HepG2 (cell line): ENCODE measurements around the gene TMEM11. TPM values are rescaled to one million over a fixed set of nuclear protein-coding genes. Genes with fewer than 3 reads are reported as not detected.

ENCODE experiments used
- ATAC-seq: fragments of 200-7000 bp; cut with Tn5 transposase; 3 replicates; pipeline ENCODE4 v1.9.1; 2020; ENCODE audit warnings: mild to moderate bottlenecking, moderate library complexity
- BruUV-seq: library from RNA; stranded (reverse); fragments of 400-500 nt; replicated peaks from 2 replicates; lab custom pipeline; 2021; lab: Mats Ljungman, UMichigan
- CTCF ChIA-PET: fragments of 300-600 bp; formaldehyde crosslinking; extraction: SDS; loops from one replicate; lab custom pipeline; 2021; ENCODE audit warnings: low total read pairs, inconsistent platforms, low intra/inter-chr PET ratio; lab: Yijun Ruan, JAX
- POLR2A ChIA-PET: fragments of 350-600 bp; sonication (Branson Sonifier 250); formaldehyde crosslinking; loops from one replicate; lab custom pipeline; 2020; ENCODE audit warnings: antibody characterized with exemption, inconsistent platforms; lab: Yijun Ruan, JAX
- DNase-seq: peaks from one replicate; pipeline ENCODE4 v3.0.0-alpha.2; 2015; ENCODE audit warnings: low spot score
- FAIRE-seq: peaks from 3 replicates; lab custom pipeline; 2011; peaks lifted over from hg19 to GRCh38; lab: Jason Lieb, UNC
- H2AFZ ChIP-seq: one replicate; pipeline ENCODE4 v1.6.1; 2011; ENCODE audit warnings: low read length, inconsistent platforms
- H3K27ac ChIP-seq: fragments of 300-600 bp; 3 replicates; pipeline ENCODE4 v1.8.0; 2011; ENCODE audit warnings: mixed run types, mild to moderate bottlenecking, mixed read lengths, low read length, inconsistent platforms; ENCODE audit not compliant: insufficient read depth; ENCODE audit errors: extremely low read length
- H3K27me3 ChIP-seq, 2 experiments: fragments of 200-600 bp in 1 of 2; 2 replicates in 1 of 2; 3 replicates in 1 of 2; pipeline versions ENCODE4 v1.6.0 to v1.8.0; 2011; ENCODE audit warnings: low read length in 2 of 2, mild to moderate bottlenecking in 2 of 2, moderate library complexity in 2 of 2, inconsistent platforms in 1 of 2; ENCODE audit not compliant: insufficient read depth in 2 of 2, control insufficient read depth in 1 of 2
- H3K36me3 ChIP-seq, 2 experiments: fragments of 200-600 bp in 1 of 2; replicated peaks in 1 of 2; 2 replicates in 1 of 2; 3 replicates in 1 of 2; pipeline versions ENCODE4 v1.5.1 to v1.8.0; 2011; ENCODE audit warnings: low read length in 2 of 2, inconsistent platforms in 1 of 2; ENCODE audit not compliant: insufficient read depth in 2 of 2, control insufficient read depth in 1 of 2
- H3K4me1 ChIP-seq: 2 replicates; pipeline ENCODE4 v1.5.1; 2012; ENCODE audit warnings: low read length, inconsistent platforms; ENCODE audit not compliant: insufficient read depth
- H3K4me2 ChIP-seq: 2 replicates; pipeline ENCODE4 v1.6.0; 2011; ENCODE audit warnings: low read depth, low read length, inconsistent platforms
- H3K4me3 ChIP-seq, 3 experiments: fragments of 200-600 bp in 1 of 3; sonication (generic), shearing (Covaris generic) in 1 of 3; replicated peaks in 1 of 3; 2 replicates each; pipeline ENCODE4 v1.5.1; 2011 to 2016; ENCODE audit warnings: low read length in 3 of 3, inconsistent platforms in 2 of 3, low read depth in 2 of 3, mild to moderate bottlenecking in 2 of 3, control low read depth in 1 of 3, mixed read lengths in 1 of 3; ENCODE audit not compliant: insufficient read depth in 1 of 3
- H3K79me2 ChIP-seq: one replicate; pipeline ENCODE4 v1.6.1; 2011; ENCODE audit warnings: low read length, inconsistent platforms; ENCODE audit not compliant: insufficient read depth
- H3K9ac ChIP-seq: 2 replicates; pipeline ENCODE4 v1.6.0; 2011; ENCODE audit warnings: mild to moderate bottlenecking, low read depth, low read length, inconsistent platforms; ENCODE audit not compliant: insufficient read depth
- H3K9me3 ChIP-seq: 2 replicates; pipeline ENCODE4 v1.5.1; 2012; ENCODE audit warnings: mild to moderate bottlenecking, low read length
- H4K20me1 ChIP-seq: 2 replicates; pipeline ENCODE4 v1.6.0; 2011; ENCODE audit warnings: inconsistent platforms, mild to moderate bottlenecking, low read length, moderate library complexity; ENCODE audit not compliant: insufficient read depth
- ETV6 ChIP-seq: sonication (generic); formaldehyde crosslinking; conservative IDR thresholded peaks from 2 replicates; pipeline ENCODE4 v1.4.0; 2020; ENCODE audit warnings: missing genetic modification reagents
- HNRNPL ChIP-seq: fragments of 200-400 bp; formaldehyde crosslinking; IDR thresholded peaks from 2 replicates; pipeline ENCODE4 v1.6.1; 2017; ENCODE audit warnings: mild to moderate bottlenecking, low read depth, low read length
- KAT8 ChIP-seq: IDR thresholded peaks from 2 replicates; pipeline ENCODE4 v1.6.1; 2016; ENCODE audit warnings: missing genetic modification reagents, missing compliant biosample characterization
- KMT2B ChIP-seq: IDR thresholded peaks from 2 replicates; pipeline ENCODE4 v1.6.1; 2016; ENCODE audit warnings: missing genetic modification reagents, missing compliant biosample characterization
- MAFF ChIP-seq: IDR thresholded peaks from 2 replicates; pipeline ENCODE4 v1.6.1; 2011; ENCODE audit warnings: low read depth, low read length, improper control_type of control experiment
- MED1 ChIP-seq: sonication (generic); formaldehyde crosslinking; IDR thresholded peaks from 2 replicates; pipeline ENCODE4 v1.4.0; 2020; ENCODE audit warnings: missing genetic modification reagents
- TOE1 ChIP-seq: sonication (generic); formaldehyde crosslinking; IDR thresholded peaks from 2 replicates; pipeline ENCODE4 v1.4.0; 2020; ENCODE audit warnings: mild to moderate bottlenecking, missing genetic modification reagents
- ZFP62 ChIP-seq: sonication (generic); formaldehyde crosslinking; IDR thresholded peaks from 2 replicates; pipeline ENCODE4 v1.4.0; 2020; ENCODE audit warnings: missing genetic modification reagents
- ZNF616 ChIP-seq: sonication (generic); formaldehyde crosslinking; IDR thresholded peaks from 2 replicates; pipeline ENCODE4 v1.5.0; 2020; ENCODE audit warnings: low read depth, mild to moderate bottlenecking, missing genetic modification reagents
- WGBS: methylation state at CpG from one replicate; pipeline ENCODE4 v1.1.6; 2017; ENCODE audit warnings: low lambda C conversion rate; 5-methylcytosine and 5-hydroxymethylcytosine counted together
- in situ Hi-C: cut with HindIII; loops from 2 replicates; pipeline ENCODE4 v1.10.0; 2017; ENCODE audit warnings: low pct_unique_long_range_greater_than_20kb; ENCODE audit not compliant: extremely low pct_ligation_motif_present
- intact Hi-C: fragments of 100-400 bp; cut with micrococcal nuclease; formaldehyde crosslinking; loops from one replicate; pipeline ENCODE4 v1.10.0; 2022; ENCODE audit not compliant: unreplicated experiment
- polyA plus RNA-seq, 8 experiments: library from polyadenylated mRNA; depleted of rRNA in 3 of 8; stranded (reverse) in 7 of 8; unstranded in 1 of 8; fragments of >200 nt; fragmentation: Illumina TruSeq in 4 of 8; extraction: Trizol in 4 of 8; gene quantifications; 2 replicates each; pipeline versions ENCODE4 v1.2.1 to v1.2.3, GENCODE V29; 2011 to 2016; ENCODE audit warnings: low read depth in 4 of 8, missing spikeins in 1 of 8, mixed read lengths in 1 of 8; ENCODE audit not compliant: insufficient read depth in 1 of 8
- total RNA-seq, 5 experiments: library from RNA; depleted of rRNA; stranded (reverse); fragments of >200 nt; fragmentation: Illumina TruSeq; extraction: Trizol; gene quantifications; 2 replicates each; pipeline ENCODE4 v1.2.3, GENCODE V29; 2016; ENCODE audit warnings: low read depth in 1 of 5
- TF ChIP-seq, protein P1 (sequence below): sonication (generic); formaldehyde crosslinking; IDR thresholded peaks from 2 replicates; pipeline ENCODE4 v1.8.0; 2022; ENCODE audit warnings: missing genetic modification reagents, mild to moderate bottlenecking, borderline replicate concordance
- TF ChIP-seq, protein P2 (sequence below): sonication (generic); formaldehyde crosslinking; IDR thresholded peaks from 2 replicates; pipeline ENCODE4 v1.5.1; 2020; ENCODE audit warnings: mild to moderate bottlenecking, missing genetic modification reagents, borderline replicate concordance
- TF ChIP-seq, protein P3 (sequence below): sonication (generic); formaldehyde crosslinking; IDR thresholded peaks from 2 replicates; pipeline ENCODE4 v1.4.0; 2020; ENCODE audit warnings: missing genetic modification reagents
- TF ChIP-seq, protein P4 (sequence below): sonication (generic); formaldehyde crosslinking; IDR thresholded peaks from 2 replicates; pipeline ENCODE4 v1.4.0; 2020; ENCODE audit warnings: missing genetic modification reagents, borderline replicate concordance
- TF ChIP-seq, protein P5 (sequence below): sonication (generic); formaldehyde crosslinking; IDR thresholded peaks from 2 replicates; pipeline ENCODE4 v1.8.0; 2022; ENCODE audit warnings: mild to moderate bottlenecking, missing genetic modification reagents, moderate library complexity

The TMEM11 gene
- total and polyA plus RNA-seq, 2 of the 13 experiments (the other 11 are each of a cell fraction or from before 2014, with no cell fraction given) = 18.7 to 35.0 TPM

DNA sequence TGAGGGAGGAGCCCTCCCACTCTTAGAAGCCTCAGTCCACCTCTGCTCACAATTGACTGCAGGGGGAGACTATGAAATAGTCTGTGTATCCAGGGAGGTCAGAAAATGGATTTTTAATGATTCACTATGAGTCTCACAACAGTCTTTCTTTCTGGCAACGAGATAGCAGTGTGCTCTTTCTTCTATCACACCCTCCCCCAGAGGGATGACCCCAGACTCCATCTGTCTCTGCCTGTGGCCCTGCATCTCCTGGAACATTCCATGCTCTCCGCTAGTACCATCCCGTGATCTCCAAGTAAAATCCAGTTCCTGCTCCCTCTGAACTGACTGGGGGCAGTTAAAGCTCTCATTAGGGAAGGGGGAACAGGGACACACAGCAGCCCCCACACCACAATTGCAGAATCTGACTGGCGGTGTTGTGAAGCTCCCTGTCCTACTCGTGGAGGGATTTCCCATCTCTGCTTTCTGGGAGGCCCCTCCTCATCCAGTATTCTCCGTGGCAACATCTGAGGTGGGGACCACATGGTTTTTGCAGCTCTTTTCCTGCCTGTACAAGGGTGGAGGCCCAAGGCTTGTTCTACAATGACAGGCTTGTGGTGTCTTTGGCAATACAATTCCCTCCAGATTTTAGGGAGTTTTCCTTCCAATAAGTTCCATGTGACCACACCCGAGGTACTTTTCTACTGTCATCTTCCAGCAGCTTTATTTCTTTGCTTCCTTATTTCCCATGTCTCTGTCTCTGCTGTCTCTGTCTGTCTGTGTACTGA lies 19.8 kb upstream of the TMEM11 start:
- POLR2A ChIA-PET = no interaction called here
- Histone ChIP-seq H3K36me3 (no peaks in the 10 kb centered on the region), H3K27me3 (no peaks in the 10 kb centered on the region; a peak in 1 of 5 replicates), H3K4me3 (no peak overlapping the region), H3K27ac (no peak overlapping the region), H3K9me3 (no peaks in the 10 kb centered on the region), H3K4me1 (no peaks in the 10 kb centered on the region), H3K4me2 (no peak overlapping the region), H2AFZ (no peak overlapping the region), H3K79me2 (no peaks in the 10 kb centered on the region), H3K9ac (no peak overlapping the region), H4K20me1 (no peaks in the 10 kb centered on the region)
- DNase-seq = no peak
- no peak for ATAC-seq
- FAIRE-seq = no peak
- intact Hi-C loops = no loop called here
- in situ Hi-C loops = no loop called here
- WGBS = 30% methylated on average over 7 of the region's 7 CpGs
- CTCF ChIA-PET = no interaction called here
- BruUV-seq = no TSS peak
- TF ChIP-seq, protein P1, sequence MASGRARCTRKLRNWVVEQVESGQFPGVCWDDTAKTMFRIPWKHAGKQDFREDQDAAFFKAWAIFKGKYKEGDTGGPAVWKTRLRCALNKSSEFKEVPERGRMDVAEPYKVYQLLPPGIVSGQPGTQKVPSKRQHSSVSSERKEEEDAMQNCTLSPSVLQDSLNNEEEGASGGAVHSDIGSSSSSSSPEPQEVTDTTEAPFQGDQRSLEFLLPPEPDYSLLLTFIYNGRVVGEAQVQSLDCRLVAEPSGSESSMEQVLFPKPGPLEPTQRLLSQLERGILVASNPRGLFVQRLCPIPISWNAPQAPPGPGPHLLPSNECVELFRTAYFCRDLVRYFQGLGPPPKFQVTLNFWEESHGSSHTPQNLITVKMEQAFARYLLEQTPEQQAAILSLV (CRISPR knock-in tag) = no peak
- TF ChIP-seq KAT8 = no peak
- no peak for TF ChIP-seq ETV6 (CRISPR knock-in tag)
- TF ChIP-seq ZNF616 (CRISPR knock-in tag) = no peak
- TF ChIP-seq, protein P2, sequence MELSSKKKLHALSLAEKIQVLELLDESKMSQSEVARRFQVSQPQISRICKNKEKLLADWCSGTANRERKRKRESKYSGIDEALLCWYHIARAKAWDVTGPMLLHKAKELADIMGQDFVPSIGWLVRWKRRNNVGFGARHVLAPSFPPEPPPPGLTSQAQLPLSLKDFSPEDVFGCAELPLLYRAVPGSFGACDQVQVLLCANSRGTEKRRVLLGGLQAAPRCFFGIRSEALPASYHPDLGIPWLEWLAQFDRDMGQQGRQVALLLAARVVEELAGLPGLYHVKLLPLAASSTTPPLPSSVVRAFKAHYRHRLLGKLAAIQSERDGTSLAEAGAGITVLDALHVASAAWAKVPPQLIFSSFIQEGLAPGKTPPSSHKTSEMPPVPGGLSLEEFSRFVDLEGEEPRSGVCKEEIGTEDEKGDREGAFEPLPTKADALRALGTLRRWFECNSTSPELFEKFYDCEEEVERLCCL (CRISPR knock-in tag) = no peak
- no peak for TF ChIP-seq ZFP62 (CRISPR knock-in tag)
- no peak for TF ChIP-seq MAFF
- no peak for TF ChIP-seq HNRNPL
- TF ChIP-seq, protein P3, sequence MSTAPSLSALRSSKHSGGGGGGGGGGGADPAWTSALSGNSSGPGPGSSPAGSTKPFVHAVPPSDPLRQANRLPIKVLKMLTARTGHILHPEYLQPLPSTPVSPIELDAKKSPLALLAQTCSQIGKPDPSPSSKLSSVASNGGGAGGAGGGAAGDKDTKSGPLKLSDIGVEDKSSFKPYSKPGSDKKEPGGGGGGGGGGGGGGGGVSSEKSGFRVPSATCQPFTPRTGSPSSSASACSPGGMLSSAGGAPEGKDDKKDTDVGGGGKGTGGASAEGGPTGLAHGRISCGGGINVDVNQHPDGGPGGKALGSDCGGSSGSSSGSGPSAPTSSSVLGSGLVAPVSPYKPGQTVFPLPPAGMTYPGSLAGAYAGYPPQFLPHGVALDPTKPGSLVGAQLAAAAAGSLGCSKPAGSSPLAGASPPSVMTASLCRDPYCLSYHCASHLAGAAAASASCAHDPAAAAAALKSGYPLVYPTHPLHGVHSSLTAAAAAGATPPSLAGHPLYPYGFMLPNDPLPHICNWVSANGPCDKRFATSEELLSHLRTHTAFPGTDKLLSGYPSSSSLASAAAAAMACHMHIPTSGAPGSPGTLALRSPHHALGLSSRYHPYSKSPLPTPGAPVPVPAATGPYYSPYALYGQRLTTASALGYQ = no peak
- no peak for TF ChIP-seq MED1 (CRISPR knock-in tag)
- TF ChIP-seq, protein P4, sequence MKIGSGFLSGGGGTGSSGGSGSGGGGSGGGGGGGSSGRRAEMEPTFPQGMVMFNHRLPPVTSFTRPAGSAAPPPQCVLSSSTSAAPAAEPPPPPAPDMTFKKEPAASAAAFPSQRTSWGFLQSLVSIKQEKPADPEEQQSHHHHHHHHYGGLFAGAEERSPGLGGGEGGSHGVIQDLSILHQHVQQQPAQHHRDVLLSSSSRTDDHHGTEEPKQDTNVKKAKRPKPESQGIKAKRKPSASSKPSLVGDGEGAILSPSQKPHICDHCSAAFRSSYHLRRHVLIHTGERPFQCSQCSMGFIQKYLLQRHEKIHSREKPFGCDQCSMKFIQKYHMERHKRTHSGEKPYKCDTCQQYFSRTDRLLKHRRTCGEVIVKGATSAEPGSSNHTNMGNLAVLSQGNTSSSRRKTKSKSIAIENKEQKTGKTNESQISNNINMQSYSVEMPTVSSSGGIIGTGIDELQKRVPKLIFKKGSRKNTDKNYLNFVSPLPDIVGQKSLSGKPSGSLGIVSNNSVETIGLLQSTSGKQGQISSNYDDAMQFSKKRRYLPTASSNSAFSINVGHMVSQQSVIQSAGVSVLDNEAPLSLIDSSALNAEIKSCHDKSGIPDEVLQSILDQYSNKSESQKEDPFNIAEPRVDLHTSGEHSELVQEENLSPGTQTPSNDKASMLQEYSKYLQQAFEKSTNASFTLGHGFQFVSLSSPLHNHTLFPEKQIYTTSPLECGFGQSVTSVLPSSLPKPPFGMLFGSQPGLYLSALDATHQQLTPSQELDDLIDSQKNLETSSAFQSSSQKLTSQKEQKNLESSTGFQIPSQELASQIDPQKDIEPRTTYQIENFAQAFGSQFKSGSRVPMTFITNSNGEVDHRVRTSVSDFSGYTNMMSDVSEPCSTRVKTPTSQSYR (CRISPR knock-in tag) = no peak
- no peak for TF ChIP-seq KMT2B
- TF ChIP-seq TOE1 (CRISPR knock-in tag) = no peak
- TF ChIP-seq, protein P5, sequence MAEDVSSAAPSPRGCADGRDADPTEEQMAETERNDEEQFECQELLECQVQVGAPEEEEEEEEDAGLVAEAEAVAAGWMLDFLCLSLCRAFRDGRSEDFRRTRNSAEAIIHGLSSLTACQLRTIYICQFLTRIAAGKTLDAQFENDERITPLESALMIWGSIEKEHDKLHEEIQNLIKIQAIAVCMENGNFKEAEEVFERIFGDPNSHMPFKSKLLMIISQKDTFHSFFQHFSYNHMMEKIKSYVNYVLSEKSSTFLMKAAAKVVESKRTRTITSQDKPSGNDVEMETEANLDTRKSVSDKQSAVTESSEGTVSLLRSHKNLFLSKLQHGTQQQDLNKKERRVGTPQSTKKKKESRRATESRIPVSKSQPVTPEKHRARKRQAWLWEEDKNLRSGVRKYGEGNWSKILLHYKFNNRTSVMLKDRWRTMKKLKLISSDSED = no peak
